ENCODE data around the gene UBTD2.

Gene UBTD2

DNA sequence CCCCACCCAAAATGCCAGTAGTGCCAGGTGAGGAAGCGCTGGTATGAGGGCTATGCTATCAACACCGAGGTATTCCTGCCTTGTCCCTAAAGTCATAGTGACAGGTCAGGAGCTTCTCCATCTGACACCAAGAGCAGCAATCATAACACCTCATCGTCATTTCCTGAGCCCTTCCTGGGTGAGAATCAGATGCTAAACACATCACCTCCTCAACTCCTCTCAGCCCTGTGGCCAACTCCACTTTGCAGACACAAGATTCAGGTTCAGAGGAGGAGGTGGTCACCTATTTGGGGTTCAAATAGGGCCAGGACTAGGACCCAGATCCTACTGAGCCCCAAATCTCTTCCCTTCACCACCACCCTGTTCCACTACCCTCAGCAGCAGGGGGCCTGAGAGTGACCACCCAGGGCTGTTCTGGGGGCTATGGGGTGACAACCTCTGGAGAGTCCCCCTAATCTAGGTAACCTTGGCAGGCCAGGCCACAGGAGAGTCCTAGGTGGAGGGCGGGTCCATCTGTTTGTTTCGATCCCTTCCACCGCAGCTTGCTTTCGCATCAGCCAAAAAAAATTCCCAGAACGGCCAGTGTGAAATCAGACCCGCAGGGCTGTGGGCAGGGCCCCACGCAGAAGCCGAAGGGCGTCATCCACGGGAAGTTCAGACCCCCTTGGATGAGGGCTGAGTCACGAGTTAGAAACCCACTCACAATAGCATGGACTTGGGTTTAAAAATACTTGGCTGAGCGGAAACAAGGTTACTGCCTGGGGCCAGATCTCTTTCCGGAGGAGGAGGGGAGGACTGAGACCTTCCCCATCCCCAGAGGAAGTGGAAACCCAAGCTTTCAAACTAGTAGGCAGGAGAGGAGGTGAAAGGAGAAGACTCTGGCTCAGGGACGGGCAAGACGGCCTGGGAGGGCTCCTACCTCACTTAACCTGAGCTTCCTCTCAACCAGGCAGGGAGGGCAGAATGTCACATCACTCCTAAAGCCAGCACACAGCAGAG, 104.3 kb downstream of the UBTD2 start:
- TF ChIP-seq, protein P1, sequence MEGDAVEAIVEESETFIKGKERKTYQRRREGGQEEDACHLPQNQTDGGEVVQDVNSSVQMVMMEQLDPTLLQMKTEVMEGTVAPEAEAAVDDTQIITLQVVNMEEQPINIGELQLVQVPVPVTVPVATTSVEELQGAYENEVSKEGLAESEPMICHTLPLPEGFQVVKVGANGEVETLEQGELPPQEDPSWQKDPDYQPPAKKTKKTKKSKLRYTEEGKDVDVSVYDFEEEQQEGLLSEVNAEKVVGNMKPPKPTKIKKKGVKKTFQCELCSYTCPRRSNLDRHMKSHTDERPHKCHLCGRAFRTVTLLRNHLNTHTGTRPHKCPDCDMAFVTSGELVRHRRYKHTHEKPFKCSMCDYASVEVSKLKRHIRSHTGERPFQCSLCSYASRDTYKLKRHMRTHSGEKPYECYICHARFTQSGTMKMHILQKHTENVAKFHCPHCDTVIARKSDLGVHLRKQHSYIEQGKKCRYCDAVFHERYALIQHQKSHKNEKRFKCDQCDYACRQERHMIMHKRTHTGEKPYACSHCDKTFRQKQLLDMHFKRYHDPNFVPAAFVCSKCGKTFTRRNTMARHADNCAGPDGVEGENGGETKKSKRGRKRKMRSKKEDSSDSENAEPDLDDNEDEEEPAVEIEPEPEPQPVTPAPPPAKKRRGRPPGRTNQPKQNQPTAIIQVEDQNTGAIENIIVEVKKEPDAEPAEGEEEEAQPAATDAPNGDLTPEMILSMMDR (IDR thresholded peaks at IDR 0.05; ENCODE audit: insufficient read depth, missing control alignments), result no peak
- no peak for FAIRE-seq
- no peak for DNase-seq (ENCODE audit: insufficient read length, low spot score)

DNA sequence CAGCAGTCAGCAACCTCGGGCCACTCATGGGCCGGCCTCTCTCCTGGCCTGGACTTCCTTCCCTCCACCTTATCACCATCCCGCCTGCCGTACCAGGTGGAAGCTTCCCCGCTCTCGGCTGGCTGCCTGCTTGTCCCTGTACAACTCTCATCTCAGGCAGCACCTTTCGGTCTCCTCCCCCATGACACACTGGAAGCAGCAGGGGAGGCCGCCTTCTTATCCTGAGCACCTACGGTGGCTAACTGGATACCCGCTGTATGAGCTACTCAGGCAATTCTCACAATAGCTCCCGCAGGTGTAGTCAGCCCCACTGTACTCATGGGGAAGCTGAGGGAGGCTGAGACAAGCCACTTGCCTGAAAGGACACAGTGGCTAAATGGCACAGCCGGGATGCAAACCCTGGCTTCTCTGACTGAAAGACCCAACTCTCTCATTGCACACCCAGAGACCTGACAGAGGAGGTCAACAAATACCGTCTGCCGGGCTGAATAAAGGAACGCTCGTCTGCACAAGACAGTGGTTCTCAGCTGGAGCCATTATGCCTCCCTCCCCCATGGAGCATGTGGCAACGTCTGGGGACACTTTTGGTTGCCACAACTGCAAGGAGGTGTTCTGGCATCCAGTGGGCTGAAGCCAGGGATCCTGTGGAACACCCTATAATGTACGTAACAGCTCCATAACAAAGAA, 105.1 kb downstream of the UBTD2 start:
- no peak for FAIRE-seq
- no peak for DNase-seq (ENCODE audit: insufficient read length, low spot score)
- TF ChIP-seq, protein P1 (IDR thresholded peaks at IDR 0.05; ENCODE audit: insufficient read depth, missing control alignments), result no peak

DNA sequence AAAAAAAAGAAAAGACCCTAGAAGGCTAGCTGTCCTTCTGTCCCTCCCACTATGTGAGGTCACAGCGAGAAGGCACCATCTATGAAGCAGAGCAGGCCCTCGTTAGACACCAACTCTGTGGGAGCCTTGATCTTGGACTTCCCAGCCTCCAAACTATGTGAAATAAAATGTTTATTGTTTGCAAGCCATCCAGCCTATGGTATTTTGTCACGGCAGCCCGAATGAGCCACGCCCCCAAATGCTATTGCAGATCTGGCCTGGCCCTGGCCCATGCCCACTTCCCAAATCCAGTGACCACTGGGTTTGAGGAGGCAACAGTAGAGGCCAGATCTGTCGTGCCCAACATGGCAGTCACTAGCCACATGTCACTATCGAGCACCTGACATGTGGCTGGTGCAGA, 106.4 kb downstream of the UBTD2 start:
- DNase-seq (ENCODE audit: insufficient read length, low spot score), result no peak
- FAIRE-seq, result no peak
- TF ChIP-seq, protein P1 (IDR thresholded peaks at IDR 0.05; ENCODE audit: insufficient read depth, missing control alignments), result no peak

DNA sequence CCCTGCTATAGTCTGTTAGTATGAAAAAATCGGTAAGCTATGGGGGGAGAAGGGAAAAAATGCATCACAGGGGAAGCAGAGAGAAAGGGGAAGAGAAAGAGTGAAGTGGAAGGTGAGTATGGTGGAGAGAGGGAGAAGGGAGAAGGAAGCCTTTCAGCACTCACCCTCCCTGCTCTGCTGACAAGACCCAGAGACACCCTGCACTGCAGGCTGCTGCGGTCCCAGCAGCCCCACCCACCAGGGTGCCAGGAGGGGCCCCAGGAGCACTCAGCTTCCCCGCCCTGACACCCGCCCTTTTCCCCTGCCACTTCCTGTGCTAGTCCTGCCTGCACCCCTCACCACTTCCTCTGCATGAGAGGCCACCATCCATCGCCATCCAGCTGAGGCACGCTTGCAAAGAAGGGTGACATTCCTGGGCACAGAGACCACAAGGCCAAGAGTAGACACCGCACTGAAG, 108.3 kb downstream of the UBTD2 start:
- TF ChIP-seq, protein P1 (IDR thresholded peaks at IDR 0.05; ENCODE audit: insufficient read depth, missing control alignments), result no peak
- FAIRE-seq (no peak), DNase-seq (ENCODE audit: insufficient read length, low spot score) (no peak)

DNA sequence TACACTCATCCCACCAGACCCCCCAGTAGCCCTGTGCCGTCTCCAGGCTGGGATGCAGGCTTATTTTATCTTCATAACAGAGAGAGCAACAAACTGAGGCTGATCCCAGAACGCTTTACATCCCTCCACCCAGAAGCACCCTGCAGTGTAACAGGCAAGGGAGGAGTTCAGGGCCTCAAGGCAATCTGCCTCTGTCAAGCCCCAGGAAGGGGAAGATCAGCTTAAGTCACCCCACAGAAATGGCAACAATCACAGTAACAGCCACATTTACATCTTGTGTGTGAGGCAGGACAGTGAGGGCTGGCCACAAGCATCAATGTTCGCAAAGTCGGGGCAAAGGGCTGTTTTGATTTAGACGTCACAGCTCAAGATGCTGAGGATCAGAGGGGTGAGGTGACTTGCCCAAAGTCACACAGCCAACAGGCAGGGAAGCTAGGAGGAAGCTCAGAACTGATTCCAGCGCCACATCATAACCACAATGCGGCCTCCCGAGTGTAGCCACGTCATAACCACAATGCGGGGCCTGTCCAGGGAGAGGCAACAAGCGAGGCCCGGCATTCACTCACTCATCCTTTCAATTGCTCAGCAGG, 109.9 kb downstream of the UBTD2 start:
- no peak for FAIRE-seq
- no peak for DNase-seq (ENCODE audit: insufficient read length, low spot score)
- TF ChIP-seq, protein P1 (IDR thresholded peaks at IDR 0.05; ENCODE audit: insufficient read depth, missing control alignments), result no peak

DNA sequence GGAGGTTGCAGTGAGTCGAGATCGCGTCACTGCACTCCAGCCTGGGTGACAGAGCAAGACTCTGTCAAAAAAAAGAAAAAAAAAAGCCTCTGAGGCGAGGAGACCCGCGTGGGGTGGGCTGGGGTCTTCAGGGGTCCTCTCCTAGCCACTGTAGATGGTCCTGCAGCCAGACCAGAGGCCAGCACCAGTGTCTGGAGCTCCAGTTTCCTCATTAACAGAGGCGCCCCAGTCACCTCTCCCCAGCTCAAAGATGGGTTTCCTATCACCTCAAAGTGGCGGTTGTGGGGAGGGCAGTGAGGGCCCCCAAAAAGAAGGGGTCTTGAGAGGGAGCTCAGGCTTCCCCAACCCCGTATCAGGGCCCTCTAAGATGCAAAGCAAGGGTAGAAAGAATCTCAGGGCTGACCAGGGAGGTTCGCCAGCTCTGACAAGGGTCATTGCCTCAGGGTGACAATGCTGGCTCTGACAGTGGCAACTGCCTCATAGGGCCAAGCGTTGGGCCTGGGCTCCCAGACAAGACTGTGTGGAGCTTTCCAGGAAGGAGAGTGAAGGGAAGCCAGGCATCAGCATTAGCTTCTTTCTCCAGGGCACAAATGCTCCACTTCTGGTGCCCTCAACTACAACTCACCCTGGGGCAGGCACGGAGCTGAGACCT, 110.5 kb downstream of the UBTD2 start:
- DNase-seq (ENCODE audit: insufficient read length, low spot score) (no peak), FAIRE-seq (no peak)
- TF ChIP-seq, protein P1 (IDR thresholded peaks at IDR 0.05; ENCODE audit: insufficient read depth, missing control alignments), result no peak
